22Rv1 (cell line): Measurements from ENCODE around the gene ZNF443.

Experiments used
- H3K27ac ChIP-seq: fragments of 450-650 bp; 2 replicates; pipeline ENCODE4 v1.5.1; 2017
- ZFX ChIP-seq: fragments of 450-650 bp; IDR thresholded peaks from 2 replicates; pipeline ENCODE4 v1.6.1; 2017; ENCODE audit warnings: antibody characterized with exemption, borderline replicate concordance
- TF ChIP-seq, protein P1 (sequence below): fragments of 450-650 bp; IDR thresholded peaks from 2 replicates; pipeline ENCODE4 v1.5.1; 2017; ENCODE audit warnings: mild to moderate bottlenecking

ZNF443 gene

DNA sequence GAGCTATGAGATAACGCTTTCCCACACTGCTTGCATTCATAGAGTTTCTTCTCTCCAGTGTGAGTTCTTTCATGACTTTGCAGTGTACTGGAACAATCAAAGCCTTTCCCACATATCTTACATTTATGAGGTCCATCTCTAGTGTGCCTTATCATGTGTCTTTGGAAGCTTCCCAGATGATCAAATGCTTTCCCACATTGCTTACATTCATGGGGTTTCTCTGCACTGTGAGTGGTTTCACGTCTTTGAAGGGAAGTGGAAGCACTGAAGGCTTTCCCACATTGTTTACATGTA is 60.4 kb downstream of the ZNF443 start:
- no peak overlapping the region for H3K27ac ChIP-seq
- no peak for TF ChIP-seq ZFX
- TF ChIP-seq, protein P1, sequence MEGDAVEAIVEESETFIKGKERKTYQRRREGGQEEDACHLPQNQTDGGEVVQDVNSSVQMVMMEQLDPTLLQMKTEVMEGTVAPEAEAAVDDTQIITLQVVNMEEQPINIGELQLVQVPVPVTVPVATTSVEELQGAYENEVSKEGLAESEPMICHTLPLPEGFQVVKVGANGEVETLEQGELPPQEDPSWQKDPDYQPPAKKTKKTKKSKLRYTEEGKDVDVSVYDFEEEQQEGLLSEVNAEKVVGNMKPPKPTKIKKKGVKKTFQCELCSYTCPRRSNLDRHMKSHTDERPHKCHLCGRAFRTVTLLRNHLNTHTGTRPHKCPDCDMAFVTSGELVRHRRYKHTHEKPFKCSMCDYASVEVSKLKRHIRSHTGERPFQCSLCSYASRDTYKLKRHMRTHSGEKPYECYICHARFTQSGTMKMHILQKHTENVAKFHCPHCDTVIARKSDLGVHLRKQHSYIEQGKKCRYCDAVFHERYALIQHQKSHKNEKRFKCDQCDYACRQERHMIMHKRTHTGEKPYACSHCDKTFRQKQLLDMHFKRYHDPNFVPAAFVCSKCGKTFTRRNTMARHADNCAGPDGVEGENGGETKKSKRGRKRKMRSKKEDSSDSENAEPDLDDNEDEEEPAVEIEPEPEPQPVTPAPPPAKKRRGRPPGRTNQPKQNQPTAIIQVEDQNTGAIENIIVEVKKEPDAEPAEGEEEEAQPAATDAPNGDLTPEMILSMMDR, result no peak

DNA sequence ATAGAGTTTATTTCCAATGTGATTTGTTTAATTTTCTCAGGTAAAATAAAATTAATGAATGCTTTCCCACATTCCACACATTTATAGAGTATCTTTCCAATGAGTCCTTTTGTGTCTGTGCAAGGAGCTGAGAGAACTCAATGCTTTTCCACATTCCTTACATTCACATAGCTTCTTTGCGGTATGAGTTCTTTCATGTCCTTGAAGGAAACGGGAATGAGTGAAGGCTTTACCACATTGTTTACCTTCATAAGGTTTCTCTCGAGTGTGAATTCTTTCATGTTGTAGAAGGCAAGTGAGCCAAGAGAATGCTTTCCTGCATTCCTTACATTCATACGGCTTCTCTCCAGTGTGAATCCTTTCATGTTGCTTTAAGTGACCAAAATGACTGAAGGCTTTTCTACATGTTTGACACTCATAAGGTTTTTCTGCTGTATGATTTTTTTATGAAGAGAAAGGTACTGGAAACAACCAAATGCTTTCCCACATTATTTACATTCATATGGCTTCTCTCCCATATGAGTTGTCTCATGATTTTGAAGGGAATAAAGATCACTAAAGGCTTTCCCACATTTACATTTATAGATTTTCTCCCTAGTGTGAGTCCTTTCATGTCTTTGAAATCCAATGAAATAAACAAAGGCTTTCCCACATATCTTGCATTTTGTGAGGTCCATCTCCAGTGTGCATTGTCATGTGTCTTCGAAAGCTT is 60.9 kb downstream of the ZNF443 start:
- TF ChIP-seq ZFX, result no peak
- TF ChIP-seq, protein P1, result no peak

More for the DNA sequence above, 60.9 kb downstream of the ZNF443 start:
- H3K27ac ChIP-seq, result no peak overlapping the region
